ENCODE measurements around the gene ADIG. TPM values are rescaled to one million over a fixed set of nuclear protein-coding genes. Genes with fewer than 3 reads are reported as not detected.

The ADIG gene
- total RNA-seq = not detected

- H3K9me3 ChIP-seq = no peaks in the 10 kb centered on the region
- peaks cover 0 to 5% (median 0%) of the 10 kb centered on the region in 3 donors for H3K36me3 ChIP-seq
- H3K4me1 ChIP-seq = no peaks in the 10 kb centered on the region
- H3K27ac ChIP-seq = no peak within 1 kb of the TSS
- TF ChIP-seq CTCF (IDR thresholded peaks at IDR 0.05) (no peak), POLR2A (IDR thresholded peaks at IDR 0.05) (no peak)
- no peak within 1 kb of the TSS for H3K4me3 ChIP-seq
- H3K27me3 ChIP-seq = no peaks in the 10 kb centered on the region
- no peak for DNase-seq
These were observed at the start of gene ADIG for GRCh38 chr20:38581013-38581412. ADIG (plus strand) TSS chr20:38581197; CDS start chr20:38581251, 54 bp downstream.

- DNase-seq = no peak
- TF ChIP-seq CTCF (IDR thresholded peaks at IDR 0.05) (no peak), POLR2A (IDR thresholded peaks at IDR 0.05) (no peak)
- H3K4me1 ChIP-seq = no peaks in the 10 kb centered on the region
- H3K27ac ChIP-seq = no peak overlapping the region
- no peaks in the 10 kb centered on the region for H3K27me3 ChIP-seq
- peaks cover 0 to 96% (median 0%) of the 10 kb centered on the region in 3 donors for H3K36me3 ChIP-seq
- H3K4me3 ChIP-seq = no peak overlapping the region
- H3K9me3 ChIP-seq = peaks cover 0 to 5% (median 0%) of the 10 kb centered on the region in 4 donors
These were observed 46.2 kb upstream of the ADIG start for GRCh38 chr20:38534756-38535155.

GRCh38 chr20:38536310-38536709 lies 44.7 kb upstream of the ADIG start:
- Histone ChIP-seq H3K36me3 (peaks cover 0 to 97% (median 0%) of the 10 kb centered on the region in 3 donors), H3K27ac (no peak overlapping the region), H3K9me3 (peaks cover 0 to 5% (median 0%) of the 10 kb centered on the region in 4 donors), H3K4me3 (no peak overlapping the region), H3K27me3 (no peaks in the 10 kb centered on the region), H3K4me1 (no peaks in the 10 kb centered on the region)
- no peak for TF ChIP-seq CTCF (IDR thresholded peaks at IDR 0.05)
- no peak for TF ChIP-seq POLR2A (IDR thresholded peaks at IDR 0.05)
- DNase-seq = no peak

- Histone ChIP-seq H3K4me1 (no peaks in the 10 kb centered on the region), H3K4me3 (no peak overlapping the region), H3K27ac (no peak overlapping the region), H3K27me3 (no peaks in the 10 kb centered on the region), H3K9me3 (peaks cover 0 to 5% (median 0%) of the 10 kb centered on the region in 4 donors), H3K36me3 (peaks cover 0 to 97% (median 0%) of the 10 kb centered on the region in 3 donors)
- DNase-seq = no peak
- TF ChIP-seq POLR2A (IDR thresholded peaks at IDR 0.05) (no peak), CTCF (IDR thresholded peaks at IDR 0.05) (no peak)
These were observed 43.8 kb upstream of the ADIG start for GRCh38 chr20:38537176-38537575.

GRCh38 chr20:38538789-38539188 lies 42.2 kb upstream of the ADIG start:
- Histone ChIP-seq H3K4me3 (no peak overlapping the region), H3K36me3 (peaks cover 0 to 97% (median 0%) of the 10 kb centered on the region in 3 donors), H3K9me3 (peaks cover 0 to 5% (median 0%) of the 10 kb centered on the region in 4 donors), H3K27me3 (no peaks in the 10 kb centered on the region), H3K4me1 (no peaks in the 10 kb centered on the region), H3K27ac (no peak overlapping the region)
- DNase-seq = no peak
- TF ChIP-seq CTCF (IDR thresholded peaks at IDR 0.05) (no peak), POLR2A (IDR thresholded peaks at IDR 0.05) (no peak)

Data from Peyer's patch (tissue), 4 donors.